ENCODE results near the gene SMIM36. TPM values are rescaled to one million over a fixed set of nuclear protein-coding genes. Genes with fewer than 3 reads are reported as not detected.

The SMIM36 gene
- total and polyA plus RNA-seq, 2 of the 8 experiments (the other 6 are each of a cell fraction or from before 2014, with no cell fraction given) = not detected

GRCh38 chr17:55442953-55443683 is 68.1 kb downstream of the SMIM36 start:
- FAIRE-seq (no peak), DNase-seq (ENCODE audit: low read depth in 1 of 2, low spot score in 2 of 2) (no peak)
- Histone ChIP-seq H3K79me2 (ENCODE audit: control insufficient read depth in 1 of 2, insufficient read depth in 2 of 2, low read length in 2 of 2) (no peaks in the 10 kb centered on the region), H3K4me3 (ENCODE audit: extremely low read depth in 1 of 4, insufficient read depth in 2 of 4, low read depth in 3 of 4, low read length in 4 of 4) (no peak overlapping the region), H3K27ac (ENCODE audit: low read depth, low read length) (no peak overlapping the region), H4K91ac (replicated peaks; ENCODE audit: insufficient read length, low read length) (no peak overlapping the region), H3K36me3 (ENCODE audit: control insufficient read depth in 2 of 4, insufficient read depth in 4 of 4, low read length in 3 of 4) (no peaks in the 10 kb centered on the region), H2BK15ac (ENCODE audit: low read length) (no peak overlapping the region), H3K23ac (ENCODE audit: insufficient read length) (no peak overlapping the region), H3K9ac (replicated peaks in 1 of 4; ENCODE audit: extremely low read depth in 1 of 4, low read depth in 3 of 4, low read length in 3 of 4) (no peak overlapping the region), H4K5ac (ENCODE audit: insufficient read length, low read depth, low read length) (no peak overlapping the region), H3K9me3 (ENCODE audit: insufficient read depth in 2 of 2, low read depth in 1 of 2, low read length in 1 of 2) (no peaks in the 10 kb centered on the region), H2BK12ac (ENCODE audit: low read depth, low read length) (no peak overlapping the region), H3K79me1 (ENCODE audit: low read depth, low read length) (no peaks in the 10 kb centered on the region), H3K14ac (ENCODE audit: insufficient read length) (no peak overlapping the region), H2BK20ac (ENCODE audit: low read length) (no peak overlapping the region), H2BK5ac (ENCODE audit: low read depth, low read length) (no peak overlapping the region), H4K8ac (ENCODE audit: extremely low read depth, insufficient read depth, low read length) (no peak overlapping the region), H3K4me2 (ENCODE audit: insufficient read depth in 1 of 2, low read depth in 2 of 2, low read length in 2 of 2) (no peak overlapping the region), H2BK120ac (replicated peaks; ENCODE audit: low read depth, low read length) (no peak overlapping the region), H3K4me1 (replicated peaks in 1 of 4; ENCODE audit: control insufficient read depth in 3 of 4, insufficient read depth in 4 of 4, low read length in 3 of 4) (peaks cover 0 to 7% (median 4%) of the 10 kb centered on the region in 4 experiments; a peak in 3 of 7 replicates), H3K23me2 (ENCODE audit: low read depth, low read length) (no peaks in the 10 kb centered on the region), H3K18ac (ENCODE audit: extremely low read depth, low read length) (no peak overlapping the region), H3K27me3 (replicated peaks in 1 of 4; ENCODE audit: control insufficient read depth in 3 of 4, extremely low read depth in 1 of 4, insufficient read depth in 3 of 4, low read length in 3 of 4) (no peaks in the 10 kb centered on the region), H2AFZ (ENCODE audit: low read length) (0 out of 2 replicates have a peak overlapping the region, but pooled peaks have one; percentile 9), H3K56ac (replicated peaks; ENCODE audit: insufficient read length, low read depth, low read length) (no peak overlapping the region), H2AK5ac (ENCODE audit: low read depth, low read length) (no peak overlapping the region), H3K4ac (replicated peaks; ENCODE audit: insufficient read length, low read depth, low read length) (no peak overlapping the region), H4K20me1 (replicated peaks in 1 of 2; ENCODE audit: control insufficient read depth in 1 of 2, insufficient read depth in 2 of 2, low read length in 2 of 2) (no peaks in the 10 kb centered on the region)
- POLR2A ChIA-PET (ENCODE audit: partially characterized antibody) = interaction anchor here (0.8 kb wide), 1 partner anchor 12 kb away, joined by 4 read pairs; no protein-coding TSS in a partner anchor
- CTCF ChIA-PET (ENCODE audit: partially characterized antibody) = interaction anchor here (1.0 to 1.7 kb wide), 3 partner anchors 23 to 35 kb away, joined by 3 to 6 read pairs (median 5); no protein-coding TSS in a partner anchor
- WGBS, 2 experiments (ENCODE audit: extremely low coverage in 1 of 2, insufficient coverage in 1 of 2, insufficient read length in 1 of 2, insufficient replicate concordance in 2 of 2, low coverage in 1 of 2, low lambda C conversion rate in 2 of 2, missing lambda C conversion rate in 1 of 2) = 92% methylated on average over 6 of the region's 6 CpGs; no CpG with 5 or more reads in 1 of the 2 experiments
- TF ChIP-seq BCL11A (IDR thresholded peaks at IDR 0.05; ENCODE audit: low read depth in 2 of 2, low read length in 2 of 2) (no peak), CHD1 (IDR thresholded peaks at IDR 0.05; ENCODE audit: low read depth, low read length) (no peak), KDM4A (IDR thresholded peaks at IDR 0.05; ENCODE audit: low read depth, low read length, severe bottlenecking) (no peak), TEAD4 (IDR thresholded peaks at IDR 0.05; ENCODE audit: low read depth, low read length) (no peak), KDM1A (IDR thresholded peaks at IDR 0.05; ENCODE audit: borderline replicate concordance, low read length) (no peak), SP2 (IDR thresholded peaks at IDR 0.05; ENCODE audit: low read length) (no peak), BACH1 (IDR thresholded peaks at IDR 0.05; ENCODE audit: low read length) (no peak), POU5F1 (IDR thresholded peaks at IDR 0.05; ENCODE audit: low read depth, low read length) (no peak), KDM5A (IDR thresholded peaks at IDR 0.05; ENCODE audit: low read length) (no peak), USF2 (IDR thresholded peaks at IDR 0.05; ENCODE audit: low read length) (no peak)
- TF ChIP-seq, protein P1, sequence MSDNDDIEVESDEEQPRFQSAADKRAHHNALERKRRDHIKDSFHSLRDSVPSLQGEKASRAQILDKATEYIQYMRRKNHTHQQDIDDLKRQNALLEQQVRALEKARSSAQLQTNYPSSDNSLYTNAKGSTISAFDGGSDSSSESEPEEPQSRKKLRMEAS (IDR thresholded peaks at IDR 0.05) = no peak

Data from H1 (cell line).